Esophagus muscularis mucosa (tissue), 3 donors: Measurements from ENCODE around the gene SGK1.

Experiments
- POLR2A ChIP-seq: fragments of 450-650 bp; IDR thresholded peaks from one replicate; pipeline ENCODE4 v1.6.1; 2017; ENCODE audit warnings: antibody characterized with exemption, moderate library complexity, mild to moderate bottlenecking, low read depth
- POLR2AphosphoS5 ChIP-seq, 2 donors: sonication (generic); formaldehyde crosslinking; IDR thresholded peaks; one replicate each; pipeline ENCODE4 v1.6.1; 2017; ENCODE audit warnings: antibody characterized with exemption in 2 of 2
- TF ChIP-seq, protein P1 (sequence below), 3 experiments: fragments of 200-600 bp in 2 of 3; fragments of 450-650 bp in 1 of 3; sonication (generic) in 2 of 3; IDR thresholded peaks; one replicate each; pipeline ENCODE4 v1.5.1; 2017 to 2019; ENCODE audit warnings: antibody characterized with exemption in 3 of 3, mild to moderate bottlenecking in 2 of 3, moderate library complexity in 1 of 3

DNA sequence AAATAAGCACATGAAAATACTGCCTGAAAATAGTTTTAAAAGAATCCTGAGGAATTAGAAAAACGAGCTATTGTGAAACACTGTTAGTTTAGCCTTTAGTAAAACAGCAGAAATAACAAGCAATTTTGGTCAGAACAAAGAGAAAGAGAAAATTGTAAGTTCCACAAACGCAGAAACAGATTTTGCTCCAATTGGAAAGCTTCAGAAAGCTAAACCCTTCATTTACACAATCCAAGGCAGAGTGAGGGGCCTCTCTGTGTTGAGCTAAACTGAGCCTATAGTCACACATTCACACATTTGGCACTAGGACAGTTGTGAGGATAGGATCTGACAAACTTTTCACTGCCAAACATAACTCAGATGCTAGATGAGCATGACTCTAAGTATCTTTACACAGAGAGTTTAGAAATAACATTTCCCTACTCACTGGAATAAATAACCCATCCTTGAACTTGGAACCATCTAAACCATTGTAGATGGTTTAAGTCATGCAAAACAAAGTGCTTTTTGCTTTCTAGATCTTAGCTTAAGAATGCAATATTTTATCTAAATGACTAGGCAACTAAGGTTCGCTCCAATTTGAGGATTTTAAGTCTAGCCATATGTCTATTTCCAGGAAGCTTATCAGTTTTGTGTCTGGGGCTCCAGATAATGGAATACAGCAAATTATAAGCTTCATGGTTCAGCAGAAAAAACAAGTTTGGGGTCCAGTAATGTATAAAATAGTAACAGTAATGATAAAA lies 122.6 kb downstream of the SGK1 start:
- TF ChIP-seq, protein P1, sequence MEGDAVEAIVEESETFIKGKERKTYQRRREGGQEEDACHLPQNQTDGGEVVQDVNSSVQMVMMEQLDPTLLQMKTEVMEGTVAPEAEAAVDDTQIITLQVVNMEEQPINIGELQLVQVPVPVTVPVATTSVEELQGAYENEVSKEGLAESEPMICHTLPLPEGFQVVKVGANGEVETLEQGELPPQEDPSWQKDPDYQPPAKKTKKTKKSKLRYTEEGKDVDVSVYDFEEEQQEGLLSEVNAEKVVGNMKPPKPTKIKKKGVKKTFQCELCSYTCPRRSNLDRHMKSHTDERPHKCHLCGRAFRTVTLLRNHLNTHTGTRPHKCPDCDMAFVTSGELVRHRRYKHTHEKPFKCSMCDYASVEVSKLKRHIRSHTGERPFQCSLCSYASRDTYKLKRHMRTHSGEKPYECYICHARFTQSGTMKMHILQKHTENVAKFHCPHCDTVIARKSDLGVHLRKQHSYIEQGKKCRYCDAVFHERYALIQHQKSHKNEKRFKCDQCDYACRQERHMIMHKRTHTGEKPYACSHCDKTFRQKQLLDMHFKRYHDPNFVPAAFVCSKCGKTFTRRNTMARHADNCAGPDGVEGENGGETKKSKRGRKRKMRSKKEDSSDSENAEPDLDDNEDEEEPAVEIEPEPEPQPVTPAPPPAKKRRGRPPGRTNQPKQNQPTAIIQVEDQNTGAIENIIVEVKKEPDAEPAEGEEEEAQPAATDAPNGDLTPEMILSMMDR (IDR thresholded peaks at IDR 0.05): no peak
- no peak for TF ChIP-seq POLR2AphosphoS5 (IDR thresholded peaks at IDR 0.05)
- TF ChIP-seq POLR2A: no peak
